Right lobe of liver (tissue), 4 donors: Measurements from ENCODE around the gene FAM24A.

Experiments
- CTCF ChIP-seq, 4 donors: fragments of 200-600 bp in 3 of 4; fragments of 450-650 bp in 1 of 4; IDR thresholded peaks; one replicate each; pipeline versions ENCODE4 v1.5.1 to v1.8.0; 2016 to 2022; ENCODE audit warnings: antibody characterized with exemption in 4 of 4, mild to moderate bottlenecking in 2 of 4
- POLR2A ChIP-seq: fragments of 450-650 bp; IDR thresholded peaks from one replicate; pipeline ENCODE4 v1.6.1; 2017; ENCODE audit warnings: antibody characterized with exemption, mild to moderate bottlenecking
- donor health status: DM: no; HTN: no; CAD: no.
- donor health status: DM: no; HTN: no; CAD: no.
- donor health status: DM: no; HTN: yes; CAD: no.

GRCh38 chr10:122915700-122916099 is 5.3 kb downstream of the FAM24A start:
- no peak for TF ChIP-seq CTCF (IDR thresholded peaks at IDR 0.05)
- no peak for TF ChIP-seq POLR2A
